Measurements from ENCODE around the gene LIMS2.

Gene LIMS2

GRCh38 chr2:127700527-127701192 is 25.3 kb upstream of the LIMS2 start:
- peak; percentile 69 for DNase-seq

GRCh38 chr2:127698553-127699355 is 23.4 kb upstream of the LIMS2 start:
- no peak for DNase-seq

- DNase-seq, result no peak
These were observed 22.3 kb upstream of the LIMS2 start for GRCh38 chr2:127697482-127698180.

GRCh38 chr2:127695491-127696472 is 20.5 kb upstream of the LIMS2 start:
- no peak for DNase-seq

GRCh38 chr2:127694986-127695385 is 19.7 kb upstream of the LIMS2 start:
- no peak for DNase-seq

GRCh38 chr2:127690696-127691095 is 15.4 kb upstream of the LIMS2 start:
- DNase-seq, result no peak

GRCh38 chr2:127688405-127688804 is 13.1 kb upstream of the LIMS2 start:
- no peak for DNase-seq

GRCh38 chr2:127685410-127686080 is 10.2 kb upstream of the LIMS2 start:
- DNase-seq, result no peak

- DNase-seq, result no peak
These were observed 8.4 kb upstream of the LIMS2 start for GRCh38 chr2:127683757-127684156.

- DNase-seq, result no peak
These were observed 7.7 kb upstream of the LIMS2 start for GRCh38 chr2:127683056-127683455.

GRCh38 chr2:127681976-127682857 is 6.9 kb upstream of the LIMS2 start:
- DNase-seq, result no peak

- DNase-seq, result no peak
These were observed 6.0 kb upstream of the LIMS2 start for GRCh38 chr2:127681288-127681804.

GRCh38 chr2:127680706-127681287 is 5.5 kb upstream of the LIMS2 start:
- no peak for DNase-seq

GRCh38 chr2:127679680-127680361 is 4.5 kb upstream of the LIMS2 start:
- DNase-seq, result no peak

GRCh38 chr2:127678991-127679390 is 3.7 kb upstream of the LIMS2 start:
- DNase-seq, result no peak

GRCh38 chr2:127678531-127678930 is 3.2 kb upstream of the LIMS2 start:
- no peak for DNase-seq

- no peak for DNase-seq
These were observed 1.6 kb upstream of the LIMS2 start for GRCh38 chr2:127676906-127677305.

- DNase-seq, result no peak
These were observed 805 bp downstream of the LIMS2 start for GRCh38 chr2:127674241-127675209.

All from SHP77 treated with DMSO at 0.1 percent for 48 hours (cell line).